ELR (cell line): ENCODE data around the gene CACNA2D3.

ENCODE experiments used
- DNase-seq: peaks from one replicate; pipeline ENCODE4 v3.0.0-alpha.2; 2015; ENCODE audit warnings: low read depth

The CACNA2D3 gene

GRCh38 chr3:54374214-54374852, 252.0 kb downstream of the CACNA2D3 start:
- DNase-seq = peak; percentile 2

GRCh38 chr3:54376142-54376807, 253.9 kb downstream of the CACNA2D3 start:
- no peak for DNase-seq

- no peak for DNase-seq
These were observed 254.7 kb downstream of the CACNA2D3 start for GRCh38 chr3:54376939-54377578.

- no peak for DNase-seq
These were observed 255.8 kb downstream of the CACNA2D3 start for GRCh38 chr3:54378184-54378583.

GRCh38 chr3:54384279-54384678, 261.9 kb downstream of the CACNA2D3 start:
- DNase-seq = no peak

GRCh38 chr3:54390582-54390981, 268.2 kb downstream of the CACNA2D3 start:
- DNase-seq = no peak

GRCh38 chr3:54393150-54393549, 270.8 kb downstream of the CACNA2D3 start:
- no peak for DNase-seq

GRCh38 chr3:54408328-54408727, 286.0 kb downstream of the CACNA2D3 start:
- no peak for DNase-seq

- DNase-seq = no peak
These were observed 299.6 kb downstream of the CACNA2D3 start for GRCh38 chr3:54421943-54422342.

GRCh38 chr3:54424292-54424691, 301.9 kb downstream of the CACNA2D3 start:
- DNase-seq = no peak

GRCh38 chr3:54426381-54426780, 304.0 kb downstream of the CACNA2D3 start:
- DNase-seq = no peak

GRCh38 chr3:54427501-54427900, 305.1 kb downstream of the CACNA2D3 start:
- DNase-seq = no peak

- peak; percentile 56 for DNase-seq
These were observed 305.9 kb downstream of the CACNA2D3 start for GRCh38 chr3:54427941-54428871.

GRCh38 chr3:54432975-54433374, 310.6 kb downstream of the CACNA2D3 start:
- no peak for DNase-seq

- DNase-seq = peak; percentile 3
These were observed 311.5 kb downstream of the CACNA2D3 start for GRCh38 chr3:54433846-54434245.

- no peak for DNase-seq
These were observed 312.4 kb downstream of the CACNA2D3 start for GRCh38 chr3:54434756-54435155.

- DNase-seq = no peak
These were observed 314.9 kb downstream of the CACNA2D3 start for GRCh38 chr3:54437271-54437670.

- no peak for DNase-seq
These were observed 321.3 kb downstream of the CACNA2D3 start for GRCh38 chr3:54443561-54444161.

- DNase-seq = no peak
These were observed 323.3 kb downstream of the CACNA2D3 start for GRCh38 chr3:54445630-54446029.

GRCh38 chr3:54447427-54447826, 325.1 kb downstream of the CACNA2D3 start:
- no peak for DNase-seq

GRCh38 chr3:54454806-54455205, 332.5 kb downstream of the CACNA2D3 start:
- DNase-seq = no peak

GRCh38 chr3:54458357-54458756, 336.0 kb downstream of the CACNA2D3 start:
- no peak for DNase-seq
